Chondrocyte (in vitro differentiated cells): ENCODE measurements around the gene TOP1. TPM values are rescaled to one million over a fixed set of nuclear protein-coding genes. Genes with fewer than 3 reads are reported as not detected.

Source experiments
- DNase-seq: peaks from one replicate; pipeline ENCODE4 v3.0.0; 2021; ENCODE audit warnings: mixed read lengths, low spot score
- H3K27ac Mint-ChIP-seq: one replicate; pipeline ENCODE4 v1.8.0; 2021; ENCODE audit warnings: mild to moderate bottlenecking, moderate library complexity, mixed read lengths; ENCODE audit not compliant: unreplicated experiment
- H3K27me3 Mint-ChIP-seq: 2 replicates; pipeline ENCODE4 v1.8.0; 2021; ENCODE audit warnings: low read depth, mixed read lengths
- H3K36me3 Mint-ChIP-seq: 2 replicates; pipeline ENCODE4 v1.8.0; 2021; ENCODE audit warnings: low read depth, mixed read lengths
- H3K4me1 Mint-ChIP-seq: 2 replicates; pipeline ENCODE4 v1.8.0; 2021; ENCODE audit warnings: low read depth, mild to moderate bottlenecking, mixed read lengths
- H3K4me3 Mint-ChIP-seq: one replicate; pipeline ENCODE4 v1.8.0; 2021; ENCODE audit warnings: mild to moderate bottlenecking, moderate library complexity, mixed read lengths; ENCODE audit not compliant: unreplicated experiment
- H3K9me3 Mint-ChIP-seq: 2 replicates; pipeline ENCODE4 v1.8.0; 2021; ENCODE audit warnings: low read depth, mixed read lengths
- CTCF ChIP-seq: fragments of 200-600 bp; sonication (generic); IDR thresholded peaks from 2 replicates; pipeline ENCODE4 v1.5.0; 2021; ENCODE audit warnings: antibody characterized with exemption, mild to moderate bottlenecking, moderate library complexity
- total RNA-seq: library from RNA; stranded (reverse); gene quantifications from 3 replicates; pipeline ENCODE4 v1.2.1, GENCODE V29; 2021

TOP1 gene
- total RNA-seq, 1 donor from 2014 or later, result 39.0 TPM

DNA sequence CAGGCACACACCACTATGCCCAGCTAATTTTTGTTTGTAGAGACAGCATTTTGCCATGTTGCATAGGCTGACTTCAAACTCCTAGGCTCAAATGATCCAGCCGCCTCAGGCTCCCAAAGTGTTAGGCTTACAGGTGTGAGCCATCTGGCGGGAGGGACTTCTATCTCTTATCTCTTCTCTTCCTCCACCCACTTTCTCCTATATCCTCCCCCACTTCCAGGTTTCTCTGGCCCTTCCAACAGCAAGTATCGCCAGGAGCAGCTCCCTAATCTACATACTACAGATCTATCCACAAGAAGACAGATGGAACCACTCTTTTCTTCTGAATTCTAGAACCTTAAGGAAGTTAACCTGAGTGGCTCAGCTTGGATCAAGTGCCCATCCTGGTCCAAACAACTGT is 5.1 kb upstream of the TOP1 start:
- no peak overlapping the region for H3K4me3 Mint-ChIP-seq
- no peak for DNase-seq
- H3K27ac Mint-ChIP-seq, result no peak overlapping the region
- no peak for TF ChIP-seq CTCF
- H3K4me1 Mint-ChIP-seq, result peaks cover 4% of the 10 kb centered on the region
- no peaks in the 10 kb centered on the region for H3K9me3 Mint-ChIP-seq
- H3K36me3 Mint-ChIP-seq, result no peaks in the 10 kb centered on the region
- peaks cover 2% of the 10 kb centered on the region for H3K27me3 Mint-ChIP-seq

GRCh38 chr20:41027366-41027765 is 1.3 kb upstream of the TOP1 start:
- Mint-ChIP-seq H3K9me3 (no peaks in the 10 kb centered on the region), H3K27me3 (peaks cover 2% of the 10 kb centered on the region), H3K4me1 (peaks cover 28% of the 10 kb centered on the region), H3K4me3 (peak overlapping the region; percentile 28), H3K36me3 (no peaks in the 10 kb centered on the region), H3K27ac (no peak overlapping the region)
- DNase-seq, result no peak
- TF ChIP-seq CTCF, result no peak

DNA sequence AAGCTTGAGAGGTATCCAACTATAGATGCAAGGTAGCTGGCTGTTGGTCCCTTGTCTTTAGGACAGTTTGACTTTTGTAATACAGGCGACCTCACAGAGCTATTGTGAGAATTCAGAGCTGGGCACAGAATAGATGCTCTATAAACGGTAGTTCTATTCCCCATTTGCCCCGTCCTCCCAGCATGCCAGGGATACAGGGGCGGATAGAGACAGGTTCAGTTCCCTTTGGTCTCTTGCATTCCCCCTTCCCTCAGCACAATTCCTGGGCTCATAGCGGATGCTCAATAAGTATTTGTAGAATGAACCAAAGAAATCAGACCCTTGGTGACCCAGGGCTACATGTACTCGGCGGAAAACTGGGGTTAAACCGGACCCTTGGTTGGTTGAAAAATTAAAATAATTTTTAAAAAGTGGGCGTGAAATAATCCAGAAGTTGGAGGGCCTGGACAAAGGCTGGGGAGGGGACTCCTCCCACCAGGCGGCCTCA is 707 bp upstream of the TOP1 start:
- peaks cover 34% of the 10 kb centered on the region for H3K4me1 Mint-ChIP-seq
- no peak for DNase-seq
- H3K27ac Mint-ChIP-seq, result peak overlapping the region; percentile 93
- peaks cover 2% of the 10 kb centered on the region for H3K27me3 Mint-ChIP-seq
- H3K36me3 Mint-ChIP-seq, result no peaks in the 10 kb centered on the region
- no peak for TF ChIP-seq CTCF
- peak overlapping the region; percentile 76 for H3K4me3 Mint-ChIP-seq
- no peaks in the 10 kb centered on the region for H3K9me3 Mint-ChIP-seq

DNA sequence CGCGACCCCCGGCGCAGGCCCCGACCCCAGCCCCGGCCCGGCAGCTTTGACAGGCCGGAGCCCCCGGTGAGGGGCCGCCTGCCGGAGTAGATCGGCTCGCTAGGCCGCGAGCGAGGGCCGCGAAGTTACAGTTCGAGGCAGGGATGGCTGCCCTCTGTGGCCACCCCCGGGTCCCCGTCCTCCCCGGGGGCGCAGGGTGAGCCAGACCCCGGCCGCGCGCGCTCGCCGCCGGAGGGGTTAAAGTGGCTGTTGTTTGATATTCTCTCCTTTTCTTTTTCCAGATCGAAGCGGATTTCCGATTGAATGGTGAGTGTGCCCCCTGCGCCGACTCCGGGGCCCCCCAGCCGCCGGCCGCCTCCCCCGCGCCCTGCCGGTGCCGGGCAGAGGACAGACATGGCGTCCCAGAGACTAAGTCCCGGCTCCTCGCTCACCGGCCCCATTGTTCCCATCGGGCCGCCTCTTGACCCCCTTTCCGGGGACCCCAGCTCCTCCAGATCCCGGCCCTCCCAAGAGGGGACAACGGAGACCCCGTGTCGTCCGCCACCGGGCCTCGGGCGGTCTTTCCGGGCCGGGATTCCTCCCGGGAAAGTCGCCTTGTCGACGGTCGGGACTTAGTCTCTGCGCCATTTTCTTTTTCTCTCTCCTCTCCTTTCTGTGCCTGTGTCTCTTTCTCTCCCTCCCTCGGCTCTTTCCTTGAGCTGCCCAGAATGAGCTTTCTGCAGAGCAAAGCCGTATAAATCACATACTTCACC is 704 bp downstream of the TOP1 start:
- no peak for DNase-seq
- Mint-ChIP-seq H3K27ac (peak overlapping the region; percentile 98), H3K4me3 (peak overlapping the region; percentile 86), H3K4me1 (peaks cover 48% of the 10 kb centered on the region), H3K27me3 (no peaks in the 10 kb centered on the region), H3K36me3 (no peaks in the 10 kb centered on the region), H3K9me3 (no peaks in the 10 kb centered on the region)
- TF ChIP-seq CTCF, result peak; percentile 23

DNA sequence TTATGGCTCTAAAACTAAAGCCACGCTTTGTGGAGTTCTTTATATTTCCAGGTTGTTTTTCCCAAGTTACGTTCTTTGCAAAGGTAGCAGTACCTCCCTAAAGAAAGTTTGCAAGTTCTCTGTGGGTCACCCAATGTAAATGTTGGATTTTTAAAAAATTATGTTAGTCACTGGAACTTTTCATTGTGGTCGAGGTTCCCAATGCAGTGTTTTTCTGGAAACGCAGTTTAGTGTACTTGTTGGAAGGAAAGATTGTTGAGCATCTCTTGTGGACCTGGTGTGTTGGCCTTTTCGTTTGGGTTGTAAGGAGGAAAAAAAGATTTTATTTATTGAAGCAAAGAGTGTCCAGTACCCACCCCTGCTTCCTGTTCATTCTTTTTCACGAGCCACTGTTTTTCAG is 1.4 kb downstream of the TOP1 start:
- H3K27ac Mint-ChIP-seq, result peak overlapping the region; percentile 98
- DNase-seq, result no peak
- H3K27me3 Mint-ChIP-seq, result no peaks in the 10 kb centered on the region
- TF ChIP-seq CTCF, result no peak
- peak overlapping the region; percentile 86 for H3K4me3 Mint-ChIP-seq
- H3K9me3 Mint-ChIP-seq, result no peaks in the 10 kb centered on the region
- H3K36me3 Mint-ChIP-seq, result no peaks in the 10 kb centered on the region
- peaks cover 55% of the 10 kb centered on the region for H3K4me1 Mint-ChIP-seq
